HEK293 (cell line): Measurements from ENCODE around the gene SYT2.
"Not testable (repeated sequence)": the region's sequence is repeated elsewhere in the genome, so short reads cannot be mapped to it uniquely, and the experiment has no call there.

ENCODE experiments used
- CTCF ChIA-PET: fragments of 350-600 bp; formaldehyde crosslinking; extraction: SDS; loops from one replicate; lab custom pipeline; 2021; ENCODE audit warnings: antibody characterized with exemption; lab: Yijun Ruan, JAX
- POLR2A ChIA-PET: fragments of 300-600 bp; formaldehyde crosslinking; extraction: SDS; loops from one replicate; lab custom pipeline; 2020; ENCODE audit warnings: antibody characterized with exemption, inconsistent platforms; lab: Yijun Ruan, JAX
- H3K27ac ChIP-seq: fragments of 200-500 bp; sonication (Bioruptor generic); 2 replicates; pipeline ENCODE4 v1.5.1; 2014; ENCODE audit warnings: low read depth, low read length, control low read depth, inconsistent platforms; ENCODE audit errors: extremely low read depth
- H3K36me3 ChIP-seq, 2 experiments: fragments of 200-500 bp in 1 of 2; sonication (Bioruptor generic) in 1 of 2; 1 replicate in 1 of 2; 2 replicates in 1 of 2; pipeline ENCODE4 v1.5.1; 2014 to 2017; ENCODE audit warnings: inconsistent platforms in 2 of 2, low read length in 2 of 2; ENCODE audit not compliant: control insufficient read depth in 2 of 2, insufficient read depth in 1 of 2
- H3K4me1 ChIP-seq: fragments of 200-500 bp; sonication (Bioruptor generic); 2 replicates; pipeline ENCODE4 v1.5.1; 2014; ENCODE audit warnings: mild to moderate bottlenecking, low read length, inconsistent platforms; ENCODE audit not compliant: control insufficient read depth, insufficient read depth
- H3K4me3 ChIP-seq: 2 replicates; pipeline ENCODE4 v1.5.1; 2011; ENCODE audit warnings: low read depth, mild to moderate bottlenecking, control low read depth, low read length, moderate library complexity
- H3K9me3 ChIP-seq: fragments of 200-500 bp; sonication (Bioruptor generic); 2 replicates; pipeline ENCODE4 v1.5.1; 2014; ENCODE audit warnings: low read depth, low read length, inconsistent platforms; ENCODE audit not compliant: control insufficient read depth, insufficient read depth
- KLF9 ChIP-seq: fragments of 450-650 bp; formaldehyde crosslinking; IDR thresholded peaks from 2 replicates; pipeline ENCODE4 v1.5.1; 2016; ENCODE audit warnings: missing biosample characterization, missing genetic modification characterization, low read depth
- PRDM1 ChIP-seq: fragments of 450-650 bp; formaldehyde crosslinking; IDR thresholded peaks from 2 replicates; pipeline ENCODE4; 2016; ENCODE audit warnings: missing biosample characterization, missing genetic modification characterization
- ZBTB26 ChIP-seq: fragments of 450-650 bp; formaldehyde crosslinking; optimal IDR thresholded peaks from 2 replicates; pipeline ENCODE3; 2016; ENCODE audit warnings: missing biosample characterization, mild to moderate bottlenecking, missing genetic modification characterization
- ZBTB48 ChIP-seq: fragments of 450-650 bp; formaldehyde crosslinking; IDR thresholded peaks from 2 replicates; pipeline ENCODE4 v1.5.1; 2016; ENCODE audit warnings: missing biosample characterization, missing genetic modification characterization
- ZFP3 ChIP-seq: fragments of 450-650 bp; formaldehyde crosslinking; IDR thresholded peaks from 2 replicates; pipeline ENCODE4 v1.5.1; 2016; ENCODE audit warnings: low read depth, missing biosample characterization, missing genetic modification characterization
- ZIC2 ChIP-seq: fragments of 450-650 bp; formaldehyde crosslinking; IDR thresholded peaks from 2 replicates; pipeline ENCODE4 v1.5.1; 2016; ENCODE audit warnings: missing biosample characterization, missing genetic modification characterization
- ZNF175 ChIP-seq: fragments of 450-650 bp; formaldehyde crosslinking; IDR thresholded peaks from 2 replicates; pipeline ENCODE4 v1.5.1; 2016; ENCODE audit warnings: missing biosample characterization, missing genetic modification characterization
- ZNF324 ChIP-seq: fragments of 450-650 bp; formaldehyde crosslinking; IDR thresholded peaks from 2 replicates; pipeline ENCODE4 v1.5.1; 2016; ENCODE audit warnings: missing biosample characterization, missing genetic modification characterization
- ZNF354C ChIP-seq: fragments of 450-650 bp; formaldehyde crosslinking; IDR thresholded peaks from 2 replicates; pipeline ENCODE4 v1.5.1; 2016; ENCODE audit warnings: missing biosample characterization, missing genetic modification characterization, low read depth, borderline replicate concordance
- ZNF48 ChIP-seq: fragments of 450-650 bp; formaldehyde crosslinking; IDR thresholded peaks from 2 replicates; pipeline ENCODE4 v1.5.1; 2016; ENCODE audit warnings: missing biosample characterization, missing genetic modification characterization
- ZNF624 ChIP-seq: fragments of 450-650 bp; formaldehyde crosslinking; IDR thresholded peaks from 2 replicates; pipeline ENCODE4 v1.5.1; 2017; ENCODE audit warnings: missing biosample characterization, missing genetic modification characterization
- ZNF629 ChIP-seq: fragments of 450-650 bp; formaldehyde crosslinking; IDR thresholded peaks from 2 replicates; pipeline ENCODE4 v1.5.1; 2017; ENCODE audit warnings: missing biosample characterization, missing genetic modification characterization
- ZNF670 ChIP-seq: fragments of 450-650 bp; formaldehyde crosslinking; IDR thresholded peaks from 2 replicates; pipeline ENCODE4 v1.5.1; 2016; ENCODE audit warnings: missing biosample characterization, missing genetic modification characterization, low read depth
- ZSCAN4 ChIP-seq: fragments of 450-650 bp; formaldehyde crosslinking; IDR thresholded peaks from 2 replicates; pipeline ENCODE4 v1.5.1; 2017; ENCODE audit warnings: missing biosample characterization, missing genetic modification characterization
- TF ChIP-seq, protein P1 (sequence below): fragments of 450-650 bp; formaldehyde crosslinking; IDR thresholded peaks from 2 replicates; pipeline ENCODE4 v1.5.1; 2016; ENCODE audit warnings: missing biosample characterization, missing genetic modification characterization

The SYT2 gene

GRCh38 chr1:202616355-202616915 lies 93.8 kb downstream of the SYT2 start:
- Histone ChIP-seq H3K36me3 (no peaks in the 10 kb centered on the region), H3K27ac (no peak overlapping the region), H3K4me3 (no peak overlapping the region), H3K4me1 (no peaks in the 10 kb centered on the region), H3K9me3 (no peaks in the 10 kb centered on the region)
- ChIA-PET POLR2A (no interaction called here), CTCF (interaction anchor here (0.7 to 1.0 kb wide), 2 partner anchors 15 to 204 kb away, joined by 3 to 4 read pairs; no protein-coding TSS in a partner anchor)
- TF ChIP-seq ZSCAN4 (tag by site-specific recombination) (peak; percentile 85), PRDM1 (tag by site-specific recombination) (no peak)

DNA sequence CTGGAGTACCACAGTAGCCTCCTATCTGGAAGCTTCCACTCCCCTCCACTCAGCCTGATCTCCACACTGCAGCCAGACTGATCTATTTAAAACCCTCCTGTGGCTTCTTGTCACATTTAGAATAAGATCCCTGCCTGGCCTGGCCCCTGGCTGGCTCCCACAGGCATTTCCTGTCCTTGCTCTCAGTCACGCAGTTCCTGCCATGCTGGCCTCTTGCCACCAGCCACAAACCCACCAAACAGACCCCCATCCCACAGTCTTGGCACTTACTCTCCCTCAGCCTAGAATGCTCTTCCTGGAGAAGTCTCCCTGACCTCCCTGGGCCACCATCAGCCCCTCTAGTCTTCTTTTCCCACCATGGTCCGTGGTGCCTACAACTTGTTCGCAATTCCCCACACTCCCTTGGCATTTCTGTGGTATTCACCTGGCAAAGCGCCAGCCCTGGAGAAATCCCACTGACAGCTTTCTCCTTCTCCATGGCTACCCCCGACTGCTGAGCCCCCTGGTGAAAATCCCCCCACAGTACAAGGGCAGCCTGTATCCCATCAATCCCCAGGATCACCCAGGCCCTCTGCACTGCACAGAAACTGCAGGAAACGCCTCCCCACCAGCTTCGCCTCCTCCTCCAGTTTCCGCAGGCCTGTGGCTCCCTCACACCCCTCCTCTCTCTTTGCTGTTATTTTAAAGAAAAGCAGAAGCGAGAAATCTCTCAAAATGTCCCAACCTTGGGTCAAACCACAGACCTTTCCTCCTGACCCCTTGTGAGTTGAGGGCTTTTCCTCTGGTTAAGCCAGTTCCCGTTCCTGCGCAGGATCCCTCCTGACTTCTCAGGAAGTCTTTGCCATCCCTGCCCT lies 94.5 kb downstream of the SYT2 start:
- no peak for TF ChIP-seq ZNF324 (tag by site-specific recombination)
- TF ChIP-seq KLF9 (tag by site-specific recombination) = no peak
- no peak for TF ChIP-seq ZNF624 (tag by site-specific recombination)
- TF ChIP-seq ZBTB48 = peak; percentile 61
- TF ChIP-seq ZNF48 = no peak
- peak; percentile 55 for TF ChIP-seq ZIC2 (tag by site-specific recombination)
- TF ChIP-seq ZNF629 (tag by site-specific recombination) = no peak
- no peak for TF ChIP-seq ZFP3 (tag by site-specific recombination)
- TF ChIP-seq, protein P1, sequence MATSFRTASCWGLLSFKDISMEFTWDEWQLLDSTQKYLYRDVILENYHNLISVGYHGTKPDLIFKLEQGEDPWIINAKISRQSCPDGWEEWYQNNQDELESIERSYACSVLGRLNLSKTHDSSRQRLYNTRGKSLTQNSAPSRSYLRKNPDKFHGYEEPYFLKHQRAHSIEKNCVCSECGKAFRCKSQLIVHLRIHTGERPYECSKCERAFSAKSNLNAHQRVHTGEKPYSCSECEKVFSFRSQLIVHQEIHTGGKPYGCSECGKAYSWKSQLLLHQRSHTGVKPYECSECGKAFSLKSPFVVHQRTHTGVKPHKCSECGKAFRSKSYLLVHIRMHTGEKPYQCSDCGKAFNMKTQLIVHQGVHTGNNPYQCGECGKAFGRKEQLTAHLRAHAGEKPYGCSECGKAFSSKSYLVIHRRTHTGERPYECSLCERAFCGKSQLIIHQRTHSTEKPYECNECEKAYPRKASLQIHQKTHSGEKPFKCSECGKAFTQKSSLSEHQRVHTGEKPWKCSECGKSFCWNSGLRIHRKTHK = no peak
- TF ChIP-seq ZNF354C = no peak
- TF ChIP-seq ZNF175 (tag by site-specific recombination) = no peak
- TF ChIP-seq ZBTB26 (tag by site-specific recombination) = no peak
- no peak for TF ChIP-seq ZNF670 (tag by site-specific recombination)
- H3K4me3 ChIP-seq = no peak overlapping the region

GRCh38 chr1:202615208-202615500 lies 95.1 kb downstream of the SYT2 start:
- H3K4me1 ChIP-seq, H3K36me3 ChIP-seq, H3K27ac ChIP-seq, H3K9me3 ChIP-seq, H3K4me3 ChIP-seq, POLR2A ChIA-PET: not testable (repeated sequence)
- CTCF ChIA-PET = interaction anchor here (0.6 to 1.5 kb wide), 3 partner anchors 14 to 1437 kb away, joined by 3 read pairs; no protein-coding TSS in a partner anchor

More for the DNA sequence above, 94.5 kb downstream of the SYT2 start:
- H3K36me3 ChIP-seq = no peaks in the 10 kb centered on the region
- ChIA-PET CTCF (interaction anchor here (1.5 kb wide), 1 partner anchor 104 kb away, joined by 3 read pairs; no protein-coding TSS in a partner anchor), POLR2A (no interaction called here)
- H3K4me1 ChIP-seq = no peaks in the 10 kb centered on the region
- H3K27ac ChIP-seq = no peak overlapping the region
- no peaks in the 10 kb centered on the region for H3K9me3 ChIP-seq
